ENCODE data around the gene DNAJC30. TPM values are rescaled to one million over a fixed set of nuclear protein-coding genes. Genes with fewer than 3 reads are reported as not detected.

DNAJC30 gene
- total RNA-seq, 2 experiments from 2014 or later: 6.7 to 7.0 TPM

DNA sequence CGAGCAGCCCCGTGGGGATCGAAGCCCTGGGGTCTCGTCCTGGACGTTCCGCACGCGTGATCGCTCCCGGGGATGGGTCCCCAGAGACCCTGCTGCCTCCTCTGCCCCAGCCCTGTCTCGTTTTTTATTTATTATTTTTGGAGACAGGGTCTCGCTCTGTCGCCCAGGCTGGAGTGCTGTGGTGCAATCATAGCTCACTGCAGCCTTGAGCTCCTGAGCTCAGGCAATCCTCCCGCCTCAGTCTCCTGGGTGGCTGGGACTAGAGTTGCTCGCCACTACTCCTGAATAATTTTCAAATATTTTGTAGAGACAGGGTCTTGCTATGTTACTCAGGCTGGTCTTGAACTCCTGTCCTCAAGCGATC is 36.5 kb upstream of the DNAJC30 start:
- intact Hi-C loops (cut with micrococcal nuclease): loop anchor here (5.0 kb wide), 1 partner anchor 37 kb away; the partner anchor contains the start of genes BUD23 and DNAJC30
- DNase-seq (no peak), ATAC-seq (no peak)
- peaks cover 35% of the 10 kb centered on the region for H3K4me1 Mint-ChIP-seq (ENCODE audit: low read depth)
- no peaks in the 10 kb centered on the region for H3K9me3 Mint-ChIP-seq
- peaks cover 4% of the 10 kb centered on the region for H3K36me3 Mint-ChIP-seq (ENCODE audit: low read depth)
- CTCF ChIA-PET: interaction anchor here (1.2 to 2.6 kb wide), 5 partner anchors 9 to 113 kb away, joined by 3 to 12 read pairs (median 4); partner anchors contain the start of gene VPS37D
- POLR2A ChIA-PET: interaction anchor here (0.7 to 1.5 kb wide), 4 partner anchors 17 to 113 kb away, joined by 3 read pairs; partner anchors contain the start of gene ABHD11
- peaks cover 4% of the 10 kb centered on the region for H3K27me3 Mint-ChIP-seq
- TF ChIP-seq, protein P1, sequence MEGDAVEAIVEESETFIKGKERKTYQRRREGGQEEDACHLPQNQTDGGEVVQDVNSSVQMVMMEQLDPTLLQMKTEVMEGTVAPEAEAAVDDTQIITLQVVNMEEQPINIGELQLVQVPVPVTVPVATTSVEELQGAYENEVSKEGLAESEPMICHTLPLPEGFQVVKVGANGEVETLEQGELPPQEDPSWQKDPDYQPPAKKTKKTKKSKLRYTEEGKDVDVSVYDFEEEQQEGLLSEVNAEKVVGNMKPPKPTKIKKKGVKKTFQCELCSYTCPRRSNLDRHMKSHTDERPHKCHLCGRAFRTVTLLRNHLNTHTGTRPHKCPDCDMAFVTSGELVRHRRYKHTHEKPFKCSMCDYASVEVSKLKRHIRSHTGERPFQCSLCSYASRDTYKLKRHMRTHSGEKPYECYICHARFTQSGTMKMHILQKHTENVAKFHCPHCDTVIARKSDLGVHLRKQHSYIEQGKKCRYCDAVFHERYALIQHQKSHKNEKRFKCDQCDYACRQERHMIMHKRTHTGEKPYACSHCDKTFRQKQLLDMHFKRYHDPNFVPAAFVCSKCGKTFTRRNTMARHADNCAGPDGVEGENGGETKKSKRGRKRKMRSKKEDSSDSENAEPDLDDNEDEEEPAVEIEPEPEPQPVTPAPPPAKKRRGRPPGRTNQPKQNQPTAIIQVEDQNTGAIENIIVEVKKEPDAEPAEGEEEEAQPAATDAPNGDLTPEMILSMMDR (IDR thresholded peaks at IDR 0.05): no peak
- H3K4me3 Mint-ChIP-seq: peak overlapping the region; percentile 71
- no peak overlapping the region for H3K27ac Mint-ChIP-seq

DNA sequence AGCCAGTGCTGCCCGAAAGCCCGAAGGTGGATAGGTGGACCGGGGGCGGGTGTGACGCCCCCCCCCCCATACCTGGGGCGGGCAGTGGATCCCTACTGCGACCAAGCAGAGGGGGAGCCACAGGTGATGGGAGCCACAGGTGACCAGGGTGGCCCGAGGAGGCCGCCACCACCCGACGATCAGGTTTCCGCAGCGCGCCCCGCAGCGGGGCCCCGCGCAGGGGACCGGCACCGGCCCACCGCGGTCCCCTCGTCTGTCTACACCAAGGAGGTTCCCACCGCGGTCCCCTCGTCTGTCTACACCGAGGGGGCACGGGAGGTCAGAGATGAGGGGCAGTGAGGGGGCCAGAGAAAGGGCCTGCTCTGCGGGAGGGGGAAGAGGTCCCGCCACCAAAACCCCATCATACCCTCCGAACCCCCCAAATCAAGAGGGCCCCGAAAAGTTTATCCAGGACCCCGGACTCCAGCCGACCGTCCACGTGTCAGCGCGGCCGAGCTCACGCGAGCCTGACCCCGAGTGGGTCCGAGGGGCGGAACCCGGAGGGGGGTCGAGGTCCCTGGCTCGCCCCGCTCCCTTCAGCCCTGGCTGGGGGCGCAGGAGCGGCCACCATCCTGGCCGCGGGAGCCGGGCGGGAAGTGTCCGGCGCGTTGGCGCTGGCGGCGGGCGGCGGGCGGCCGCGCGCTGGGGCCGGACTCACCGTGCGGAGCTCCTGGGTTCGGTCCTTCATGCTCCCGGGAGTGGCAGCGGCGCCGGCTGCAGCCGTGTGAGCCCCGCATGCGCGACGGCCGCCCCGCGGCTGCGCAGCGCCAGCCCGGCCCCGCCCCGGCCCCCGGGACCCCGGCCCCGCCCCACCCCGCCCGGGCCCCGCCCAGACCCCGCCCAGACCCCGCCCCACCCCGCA is 35.9 kb upstream of the DNAJC30 start, which contains the start of gene STX1A:
STX1A (minus strand) TSS at position 765 of the 901 bp plus-strand sequence; CDS start at position 727, 38 bp downstream.
- ATAC-seq: peak; percentile 74
- Mint-ChIP-seq H3K36me3 (ENCODE audit: low read depth) (peaks cover 4% of the 10 kb centered on the region), H3K27ac (peak within 1 kb of the TSS; percentile 47), H3K9me3 (no peaks in the 10 kb centered on the region), H3K4me1 (ENCODE audit: low read depth) (peaks cover 35% of the 10 kb centered on the region), H3K27me3 (peaks cover 4% of the 10 kb centered on the region), H3K4me3 (peak within 1 kb of the TSS; percentile 71)
- intact Hi-C loops (cut with micrococcal nuclease): loop anchor here (5.0 kb wide), 1 partner anchor 37 kb away; the partner anchor contains the start of genes BUD23 and DNAJC30
- DNase-seq: peak; percentile 73
- TF ChIP-seq, protein P1 (IDR thresholded peaks at IDR 0.05): no peak
- CTCF ChIA-PET: interaction anchor here (1.2 to 2.6 kb wide), 5 partner anchors 10 to 112 kb away, joined by 3 to 12 read pairs (median 4); partner anchors contain the start of gene VPS37D
- POLR2A ChIA-PET: interaction anchor here (1.0 to 1.5 kb wide), 2 partner anchors 18 to 51 kb away, joined by 3 read pairs; no protein-coding TSS in a partner anchor

DNA sequence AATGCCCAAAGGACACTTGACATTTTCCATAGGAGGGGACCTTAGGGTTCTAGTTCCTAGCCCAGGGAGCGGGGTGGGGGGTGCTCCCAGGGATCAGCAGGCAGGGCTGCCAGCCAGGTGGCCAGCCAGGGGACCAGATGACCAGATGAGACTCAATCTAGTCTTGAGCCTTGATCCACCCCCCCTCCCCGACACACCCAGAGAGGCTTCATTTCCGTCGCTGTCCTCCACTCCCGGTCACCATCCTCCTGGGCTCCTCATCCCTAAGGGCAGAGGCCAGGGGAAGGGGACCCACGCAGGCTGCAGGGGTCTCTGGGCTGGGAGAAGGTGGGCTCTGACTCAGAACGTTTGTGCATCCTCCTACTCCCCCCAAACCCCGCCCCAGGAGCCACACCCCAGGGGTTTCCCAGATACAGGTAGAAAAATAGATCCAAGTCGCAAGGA is 35.2 kb upstream of the DNAJC30 start:
- Mint-ChIP-seq H3K4me3 (peak overlapping the region; percentile 63), H3K36me3 (ENCODE audit: low read depth) (peaks cover 4% of the 10 kb centered on the region), H3K4me1 (ENCODE audit: low read depth) (peaks cover 35% of the 10 kb centered on the region), H3K27ac (peak overlapping the region; percentile 47), H3K9me3 (no peaks in the 10 kb centered on the region), H3K27me3 (peaks cover 4% of the 10 kb centered on the region)
- ATAC-seq: peak; percentile 5
- TF ChIP-seq, protein P1 (IDR thresholded peaks at IDR 0.05): no peak
- CTCF ChIA-PET: interaction anchor here (1.0 to 1.3 kb wide), 3 partner anchors 16 to 112 kb away, joined by 4 to 9 read pairs (median 5); no protein-coding TSS in a partner anchor
- peak; percentile 66 for DNase-seq
- POLR2A ChIA-PET: interaction anchor here (1.0 kb wide), 1 partner anchor 89 kb away, joined by 3 read pairs; no protein-coding TSS in a partner anchor
- intact Hi-C loops (cut with micrococcal nuclease): loop anchor here (5.0 kb wide), 1 partner anchor 36 kb away; the partner anchor contains the start of genes BUD23 and DNAJC30

DNA sequence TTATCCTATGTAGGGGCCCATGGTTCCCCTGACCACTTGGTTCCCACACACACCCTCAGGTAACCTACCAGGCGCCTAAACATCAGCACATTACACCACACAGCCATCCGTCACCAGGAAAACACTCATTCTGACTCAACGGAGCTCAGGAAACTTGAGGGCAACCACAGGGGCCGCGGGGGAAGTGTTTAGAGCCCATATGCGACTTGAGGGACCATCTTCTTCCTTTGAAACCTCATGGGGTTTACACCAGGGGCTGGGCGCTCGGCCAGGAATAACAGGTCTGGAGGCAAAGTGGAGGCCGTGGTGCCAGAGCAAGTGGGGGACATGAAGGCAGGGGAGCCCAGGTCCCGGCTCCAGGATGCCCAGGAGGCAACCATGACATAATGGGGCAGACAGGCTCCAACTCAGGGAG is 34.7 kb upstream of the DNAJC30 start:
- H3K4me1 Mint-ChIP-seq (ENCODE audit: low read depth): peaks cover 36% of the 10 kb centered on the region
- TF ChIP-seq, protein P1 (IDR thresholded peaks at IDR 0.05): no peak
- intact Hi-C loops (cut with micrococcal nuclease): loop anchor here (5.0 kb wide), 1 partner anchor 36 kb away; the partner anchor contains the start of genes BUD23 and DNAJC30

More for the DNA sequence above, 34.7 kb upstream of the DNAJC30 start:
- Mint-ChIP-seq H3K27ac (peak overlapping the region; percentile 47), H3K4me3 (peak overlapping the region; percentile 63), H3K27me3 (peaks cover 4% of the 10 kb centered on the region), H3K36me3 (ENCODE audit: low read depth) (peaks cover 4% of the 10 kb centered on the region), H3K9me3 (no peaks in the 10 kb centered on the region)
- peak; percentile 68 for ATAC-seq
- ChIA-PET POLR2A (interaction anchor here (0.8 to 1.0 kb wide), 2 partner anchors 16 to 89 kb away, joined by 3 read pairs; no protein-coding TSS in a partner anchor), CTCF (interaction anchor here (0.6 to 1.3 kb wide), 4 partner anchors 16 to 112 kb away, joined by 3 to 9 read pairs (median 4); no protein-coding TSS in a partner anchor)
- DNase-seq: peak; percentile 94

Data from activated CD8-positive, alpha-beta T cell treated with anti-CD3 and anti-CD28 coated beads for 36 hours (primary cell).